Lower leg skin (tissue), 3 donors: ENCODE results near the gene TMCC2.

Experiments used
- POLR2A ChIP-seq, 2 donors: fragments of 450-650 bp; IDR thresholded peaks; one replicate each; pipeline ENCODE4 v1.6.1; 2016 to 2017; ENCODE audit warnings: antibody characterized with exemption in 2 of 2, mild to moderate bottlenecking in 1 of 2, moderate library complexity in 1 of 2
- TF ChIP-seq, protein P1 (sequence below), 3 donors: fragments of 450-650 bp; IDR thresholded peaks; one replicate each; pipeline ENCODE4 v1.5.1; 2016; ENCODE audit warnings: antibody characterized with exemption in 3 of 3, mild to moderate bottlenecking in 3 of 3, moderate library complexity in 2 of 3

DNA sequence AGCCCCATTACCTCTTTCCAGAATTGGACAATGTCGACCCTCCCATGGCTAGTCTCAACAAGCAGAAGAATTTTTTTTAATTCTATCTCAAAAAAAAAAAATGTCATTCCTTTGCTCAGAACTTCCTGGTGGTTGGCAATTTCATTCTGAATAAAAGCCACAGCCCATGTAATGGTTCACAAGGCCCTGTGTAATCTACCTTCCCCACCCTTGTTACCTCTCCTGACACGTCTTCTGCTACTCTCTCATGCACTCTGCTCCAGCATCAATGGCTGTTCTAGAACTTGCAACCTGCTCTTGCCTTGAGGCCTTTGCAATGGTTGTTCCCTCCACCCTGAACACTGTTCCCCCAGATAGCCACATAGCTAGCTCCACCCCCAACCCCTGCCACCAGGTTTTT lies 68.4 kb downstream of the TMCC2 start:
- TF ChIP-seq POLR2A (IDR thresholded peaks at IDR 0.05), result no peak
- TF ChIP-seq, protein P1, sequence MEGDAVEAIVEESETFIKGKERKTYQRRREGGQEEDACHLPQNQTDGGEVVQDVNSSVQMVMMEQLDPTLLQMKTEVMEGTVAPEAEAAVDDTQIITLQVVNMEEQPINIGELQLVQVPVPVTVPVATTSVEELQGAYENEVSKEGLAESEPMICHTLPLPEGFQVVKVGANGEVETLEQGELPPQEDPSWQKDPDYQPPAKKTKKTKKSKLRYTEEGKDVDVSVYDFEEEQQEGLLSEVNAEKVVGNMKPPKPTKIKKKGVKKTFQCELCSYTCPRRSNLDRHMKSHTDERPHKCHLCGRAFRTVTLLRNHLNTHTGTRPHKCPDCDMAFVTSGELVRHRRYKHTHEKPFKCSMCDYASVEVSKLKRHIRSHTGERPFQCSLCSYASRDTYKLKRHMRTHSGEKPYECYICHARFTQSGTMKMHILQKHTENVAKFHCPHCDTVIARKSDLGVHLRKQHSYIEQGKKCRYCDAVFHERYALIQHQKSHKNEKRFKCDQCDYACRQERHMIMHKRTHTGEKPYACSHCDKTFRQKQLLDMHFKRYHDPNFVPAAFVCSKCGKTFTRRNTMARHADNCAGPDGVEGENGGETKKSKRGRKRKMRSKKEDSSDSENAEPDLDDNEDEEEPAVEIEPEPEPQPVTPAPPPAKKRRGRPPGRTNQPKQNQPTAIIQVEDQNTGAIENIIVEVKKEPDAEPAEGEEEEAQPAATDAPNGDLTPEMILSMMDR (IDR thresholded peaks at IDR 0.05), result no peak
